GM19351 (cell line): Measurements from ENCODE around the gene COX7A2.

ENCODE experiments used
- ATAC-seq: cut with Tn5 transposase; IDR thresholded peaks from one replicate; pipeline ENCODE4 v1.9.1; 2021; ENCODE audit warnings: mild to moderate bottlenecking, moderate library complexity; ENCODE audit not compliant: unreplicated experiment

The COX7A2 gene

DNA sequence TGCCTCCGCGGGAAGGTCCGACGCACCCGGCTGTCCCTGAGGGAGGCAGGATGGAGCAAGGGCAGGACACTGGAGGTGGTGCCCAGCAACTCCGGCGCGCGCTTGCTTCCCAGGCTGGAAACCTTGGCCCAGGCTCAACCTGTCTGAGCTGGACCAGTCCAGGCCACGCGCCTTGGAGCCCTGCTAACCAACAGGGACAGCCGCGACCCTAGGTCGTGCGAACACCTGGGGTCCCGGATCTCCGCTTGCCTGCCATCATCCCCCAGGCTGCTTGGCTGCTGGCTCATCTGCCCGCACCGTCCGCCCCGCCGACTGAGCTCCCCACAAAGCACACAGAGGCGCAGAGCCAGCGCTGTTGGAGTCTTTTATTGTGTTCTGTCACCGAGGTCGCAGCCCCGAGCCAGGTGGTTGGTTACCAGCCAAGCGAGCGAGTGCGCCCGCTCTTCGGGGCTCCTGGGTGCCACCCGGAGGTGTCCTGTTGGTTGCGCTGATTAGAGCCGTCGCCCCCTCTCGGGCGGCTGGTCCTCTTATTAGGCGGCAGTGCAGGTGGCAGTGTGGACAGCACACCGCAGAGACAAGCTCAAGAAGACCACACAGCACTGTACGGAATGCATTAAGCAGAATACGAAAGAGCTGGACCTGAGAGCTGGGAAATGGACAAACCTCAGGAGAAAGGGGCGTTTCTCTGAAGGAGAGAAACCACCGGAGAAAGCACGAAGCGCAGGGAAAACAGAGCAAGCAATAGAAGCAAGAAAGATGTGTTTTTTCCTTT lies 41.5 kb downstream of the COX7A2 start:
- ATAC-seq: no peak

DNA sequence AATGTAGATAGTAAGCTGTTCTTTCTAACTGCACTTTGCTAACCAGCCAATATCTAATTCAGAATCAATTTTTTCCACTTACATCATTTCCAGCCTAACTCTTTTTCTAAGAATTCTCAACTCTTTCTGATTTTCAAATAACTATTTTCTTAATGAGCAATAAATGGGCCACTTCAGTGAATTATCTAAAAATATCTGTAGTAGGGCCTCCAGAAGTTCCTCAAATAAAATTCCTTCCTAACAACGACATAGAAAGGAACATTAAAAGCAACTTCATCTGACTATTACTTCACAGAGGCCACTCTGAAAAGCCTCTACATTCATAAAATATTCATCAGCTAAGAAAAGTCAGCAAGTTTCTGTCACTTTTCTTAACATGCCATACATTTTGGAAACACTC lies 42.6 kb downstream of the COX7A2 start:
- ATAC-seq: no peak

GRCh38 chr6:75199889-75200288 lies 43.7 kb downstream of the COX7A2 start:
- no peak for ATAC-seq

DNA sequence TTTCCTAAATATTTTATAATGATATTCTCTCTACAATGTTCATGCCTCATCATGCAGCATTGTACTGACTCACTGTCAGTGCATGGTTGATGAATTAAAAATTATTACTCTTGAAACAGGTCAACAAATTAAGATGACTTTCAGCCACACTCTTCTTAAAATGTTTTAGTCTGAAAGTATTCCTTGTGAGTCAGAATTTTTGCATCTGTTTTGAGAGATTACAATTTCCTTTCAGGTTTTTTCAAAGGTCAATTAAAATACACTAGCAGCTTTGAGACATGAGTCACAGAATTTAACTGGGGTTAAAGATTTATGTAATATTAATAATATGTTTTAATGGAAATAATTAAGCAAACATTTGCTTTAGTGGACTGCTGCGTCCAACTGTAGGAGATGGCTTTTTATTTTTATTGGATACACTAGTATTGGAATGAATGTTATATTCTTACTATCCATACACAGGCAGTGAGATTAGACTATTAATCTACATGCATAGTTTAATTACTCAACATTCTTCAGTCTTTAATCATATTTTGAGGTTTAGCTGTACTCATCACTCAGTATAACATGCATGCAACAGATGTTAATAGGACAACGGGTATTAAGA lies 47.4 kb downstream of the COX7A2 start:
- no peak for ATAC-seq

DNA sequence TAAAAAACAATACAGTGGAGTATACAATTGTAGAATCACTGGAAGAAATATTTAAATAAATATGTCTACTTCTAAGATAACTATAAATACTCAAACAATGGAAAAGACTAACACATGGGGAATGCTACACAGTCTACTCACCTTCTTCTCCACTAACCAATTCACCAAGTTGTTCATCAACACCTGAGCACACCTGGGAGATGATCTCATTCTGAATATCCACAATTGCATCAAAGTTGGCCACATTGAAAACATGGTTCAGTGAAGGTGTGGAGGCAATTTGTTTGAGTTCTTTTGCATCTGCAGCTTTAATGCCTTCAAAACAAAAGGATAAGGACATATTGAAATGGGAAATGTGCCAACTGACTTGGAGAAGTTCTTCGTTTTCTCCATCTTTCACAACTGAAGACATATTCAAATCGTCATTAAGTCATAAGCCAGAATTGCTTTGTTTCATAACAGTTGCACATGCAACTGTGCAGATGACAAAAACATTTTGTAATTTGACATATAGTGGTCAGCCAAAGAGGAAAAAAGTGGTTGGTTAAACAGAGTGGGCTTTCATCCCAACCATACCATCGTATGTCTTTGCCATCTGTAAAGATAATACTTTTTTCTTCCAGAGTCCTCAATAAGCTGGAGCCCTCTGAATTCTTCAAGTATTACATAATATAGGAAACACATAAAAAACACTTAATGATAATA lies 55.2 kb downstream of the COX7A2 start:
- no peak for ATAC-seq
